Stimulated activated CD4-positive, alpha-beta T cell treated with anti-CD3 and anti-CD28 coated beads, TNF-alpha, amount 100 ng/mL, for 48 hours (primary cell): Measurements from ENCODE around the gene STARD3NL.

Experiments
- DNase-seq, 3 donors: peaks; one replicate each; pipeline ENCODE4 v3.0.0-alpha.2; 2020; ENCODE audit warnings: low read depth in 3 of 3

STARD3NL gene

DNA sequence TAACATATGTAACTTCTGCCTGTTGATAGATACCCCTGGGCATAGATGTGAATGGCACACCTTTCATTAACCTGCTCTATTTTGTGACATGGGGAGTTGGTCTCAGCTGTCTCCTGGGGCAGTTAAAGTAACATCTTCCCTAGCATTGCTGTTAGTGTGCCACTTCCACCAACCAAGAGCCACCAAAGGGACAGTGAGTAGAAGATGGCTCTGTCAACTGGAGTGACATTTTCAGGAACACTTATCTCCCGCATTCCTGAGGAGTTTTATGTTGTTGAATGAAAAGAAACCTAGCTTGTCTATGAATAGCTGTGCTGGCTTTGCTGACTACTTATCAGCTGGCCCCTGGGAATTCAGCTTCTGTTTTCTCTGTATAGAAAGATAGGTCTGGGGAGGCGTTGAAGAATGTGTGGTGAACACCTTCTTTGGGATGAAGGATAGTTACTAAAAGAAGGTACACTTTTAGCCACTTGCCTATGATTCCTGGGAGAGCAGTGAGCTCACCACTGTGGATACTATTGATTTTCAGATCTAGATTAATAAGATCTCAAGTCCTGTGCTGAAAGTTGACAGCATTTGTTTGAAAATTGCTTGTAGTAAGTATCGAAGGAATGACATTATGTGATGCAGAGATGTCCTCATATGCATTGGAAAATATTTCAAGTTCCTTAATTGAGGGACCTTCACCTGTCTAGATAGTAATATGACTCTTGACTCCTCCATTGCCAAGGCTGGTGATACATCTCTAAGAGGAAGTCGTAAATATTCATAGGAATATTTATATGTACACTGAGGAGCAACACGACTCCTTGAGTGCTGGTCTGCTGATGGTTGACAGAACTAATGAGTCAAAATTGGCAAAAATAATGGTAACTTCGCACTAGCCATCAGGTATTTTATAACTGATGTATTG is 7.6 kb downstream of the STARD3NL start:
- DNase-seq, result no peak

- DNase-seq, result no peak
Measured at GRCh38 chr7:38186593-38187314, 8.7 kb downstream of the STARD3NL start.

DNA sequence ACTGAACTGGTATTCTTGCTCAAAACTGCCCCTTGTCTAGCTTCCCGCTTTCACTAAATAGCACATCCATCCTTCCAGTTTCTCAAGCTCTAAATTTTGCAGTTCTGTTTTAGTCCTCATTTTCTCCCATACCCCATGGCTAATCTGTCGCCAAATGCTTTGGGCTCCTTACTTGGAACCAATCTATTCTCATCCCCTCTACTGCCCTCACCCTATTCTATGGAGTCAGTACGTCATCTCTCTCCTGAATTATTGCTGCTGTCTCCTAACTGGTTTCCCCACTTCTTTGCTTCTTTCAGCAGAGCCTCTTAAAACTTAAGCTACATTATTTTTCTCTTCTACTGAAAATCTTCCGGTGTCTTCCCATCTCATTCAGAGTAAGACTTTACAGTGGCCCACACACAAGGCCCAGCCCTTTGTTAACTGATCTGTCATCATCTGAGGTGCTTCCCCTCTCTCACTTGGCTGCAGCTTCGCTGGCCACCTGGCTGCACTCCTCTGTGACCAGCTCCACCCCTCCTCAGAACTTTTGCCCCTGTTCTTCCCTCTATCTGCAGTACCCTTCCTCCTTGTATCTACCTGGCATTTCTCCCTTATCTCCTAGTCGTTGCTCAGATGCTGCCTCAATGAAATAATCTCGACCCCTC is 9.9 kb downstream of the STARD3NL start:
- DNase-seq, result no peak

DNA sequence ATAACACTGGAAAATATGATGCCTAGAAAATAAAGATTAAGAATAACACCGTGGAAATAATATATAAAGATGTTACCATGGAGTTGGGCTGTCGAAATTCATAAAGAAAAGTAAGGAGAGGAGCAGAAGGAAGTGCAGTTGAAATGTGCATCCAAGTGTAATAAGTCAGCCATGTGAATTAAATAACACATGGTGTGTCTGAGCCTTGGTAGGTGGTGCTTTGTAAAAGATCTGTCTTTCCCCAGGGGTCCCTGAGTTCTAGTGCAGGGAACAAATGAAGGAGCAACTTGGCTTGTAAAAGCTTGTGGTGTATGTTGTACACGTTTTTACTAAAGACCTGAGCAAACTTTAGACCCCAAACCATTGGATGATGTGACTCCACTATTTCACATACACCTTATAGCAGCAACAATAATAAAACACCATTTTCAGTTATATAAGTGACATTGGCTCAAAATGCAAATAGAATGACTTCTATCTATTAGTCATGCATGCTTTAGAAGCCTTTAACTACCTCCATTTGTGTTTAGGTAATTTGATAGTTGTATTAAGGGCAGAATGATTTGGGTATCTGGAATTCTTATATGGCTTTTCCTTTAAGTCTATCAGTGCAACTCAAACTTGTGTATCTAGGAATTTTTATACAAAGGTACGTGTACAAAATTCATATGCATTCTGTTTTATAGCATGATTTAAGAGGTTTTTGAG is 11.3 kb downstream of the STARD3NL start:
- no peak for DNase-seq

- no peak for DNase-seq
Measured at GRCh38 chr7:38190011-38190410, 12.0 kb downstream of the STARD3NL start.

GRCh38 chr7:38191791-38192190 is 13.7 kb downstream of the STARD3NL start:
- DNase-seq, result no peak

- DNase-seq, result no peak
Measured at GRCh38 chr7:38192327-38192726, 14.3 kb downstream of the STARD3NL start.

DNA sequence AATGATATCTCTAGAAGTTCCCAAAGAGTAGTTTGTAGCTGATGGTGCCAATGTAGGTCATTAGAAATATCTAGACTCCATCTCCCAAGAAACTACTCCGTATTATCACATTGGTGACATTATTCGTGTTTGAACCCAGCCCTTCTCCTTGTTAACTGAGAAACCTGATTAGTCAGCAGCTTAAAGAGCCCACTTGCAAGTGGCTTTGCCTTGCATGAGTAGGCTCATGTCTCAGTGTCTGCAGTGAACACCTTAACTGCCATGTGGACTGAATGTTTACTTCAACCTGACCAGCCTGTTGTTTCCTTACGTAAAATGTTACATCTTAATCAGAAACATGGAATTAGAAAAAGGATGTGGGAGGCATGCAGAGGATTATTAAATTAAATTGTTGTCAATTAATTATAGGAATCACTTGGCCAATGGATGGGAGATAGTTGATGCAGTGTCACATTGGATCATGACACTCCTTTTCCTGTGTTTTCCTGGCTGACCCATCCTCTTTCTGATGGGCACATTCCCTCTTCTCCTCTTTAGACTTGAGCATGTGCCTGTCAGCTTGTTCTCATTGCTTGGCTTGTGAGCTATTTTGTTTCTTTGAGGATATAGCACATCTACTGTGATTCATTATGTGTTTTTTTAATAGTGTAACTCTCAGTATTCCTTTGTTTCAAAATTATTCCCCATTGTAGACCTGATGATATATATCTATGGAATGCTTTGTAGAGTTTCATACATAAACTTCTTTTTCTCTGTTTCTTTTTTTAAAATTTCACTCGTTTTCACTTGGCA is 18.0 kb downstream of the STARD3NL start:
- no peak for DNase-seq

- DNase-seq, result no peak
Measured at GRCh38 chr7:38198366-38198765, 20.3 kb downstream of the STARD3NL start.

- DNase-seq, result no peak
Measured at GRCh38 chr7:38199154-38199553, 21.1 kb downstream of the STARD3NL start.

DNA sequence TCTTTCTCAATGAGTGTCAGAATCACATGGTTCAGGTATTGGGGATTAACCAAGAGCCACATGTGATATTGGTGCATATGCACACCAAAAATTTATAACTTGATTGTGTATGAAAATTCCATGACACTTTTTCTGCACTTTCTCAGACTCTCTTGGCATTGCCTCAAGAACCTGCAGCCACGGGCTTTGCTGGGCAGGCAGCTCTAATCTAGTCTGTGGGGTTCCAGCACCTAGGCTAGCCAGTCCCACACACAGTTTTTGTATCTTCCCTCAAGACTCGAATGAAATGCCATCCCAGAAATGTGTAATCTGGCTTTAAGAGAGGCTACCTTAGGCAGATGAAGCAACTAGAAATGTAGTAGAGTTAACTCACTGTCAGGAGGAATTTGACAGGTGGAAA is 21.7 kb downstream of the STARD3NL start:
- no peak for DNase-seq

DNA sequence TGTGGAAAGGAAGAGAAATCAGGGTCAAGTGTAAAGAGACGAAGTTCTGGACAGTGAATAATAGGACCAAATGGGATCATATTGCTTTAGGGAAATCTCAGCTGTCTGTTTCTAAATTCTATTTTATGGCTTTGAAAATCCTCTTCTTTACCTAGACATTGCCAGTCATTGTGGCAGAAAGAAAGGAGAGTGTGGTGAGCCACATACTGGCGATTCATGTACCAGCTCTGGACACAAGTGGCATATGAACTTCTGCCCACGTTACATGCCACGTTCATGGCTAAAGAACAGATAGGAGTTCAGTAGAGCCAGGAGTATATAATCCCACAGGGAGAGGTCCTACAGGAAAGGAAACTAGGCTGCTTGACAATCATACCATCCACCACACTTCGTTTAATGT is 28.0 kb downstream of the STARD3NL start:
- DNase-seq, result no peak

- DNase-seq, result no peak
Measured at GRCh38 chr7:38207843-38208242, 29.8 kb downstream of the STARD3NL start.

DNA sequence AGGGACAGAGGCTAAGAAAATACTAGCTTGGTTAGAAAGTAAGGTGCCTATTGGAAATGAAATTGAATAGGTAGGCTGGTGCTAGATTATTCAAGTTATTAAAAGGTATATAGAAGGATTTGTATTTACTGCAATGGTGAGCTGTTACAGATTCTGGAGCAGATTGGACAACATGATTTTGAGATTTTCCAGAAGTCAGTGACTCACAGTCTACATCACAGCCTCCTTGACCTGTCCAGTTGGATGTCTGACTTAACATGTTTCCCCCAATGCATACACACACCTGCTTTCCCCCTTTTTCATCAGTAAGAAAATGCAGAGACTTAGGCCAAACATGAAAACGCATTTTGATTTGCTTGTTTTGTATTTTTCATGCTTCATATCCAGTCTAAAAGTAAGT is 33.4 kb downstream of the STARD3NL start:
- no peak for DNase-seq

- no peak for DNase-seq
Measured at GRCh38 chr7:38211940-38212339, 33.9 kb downstream of the STARD3NL start.

DNA sequence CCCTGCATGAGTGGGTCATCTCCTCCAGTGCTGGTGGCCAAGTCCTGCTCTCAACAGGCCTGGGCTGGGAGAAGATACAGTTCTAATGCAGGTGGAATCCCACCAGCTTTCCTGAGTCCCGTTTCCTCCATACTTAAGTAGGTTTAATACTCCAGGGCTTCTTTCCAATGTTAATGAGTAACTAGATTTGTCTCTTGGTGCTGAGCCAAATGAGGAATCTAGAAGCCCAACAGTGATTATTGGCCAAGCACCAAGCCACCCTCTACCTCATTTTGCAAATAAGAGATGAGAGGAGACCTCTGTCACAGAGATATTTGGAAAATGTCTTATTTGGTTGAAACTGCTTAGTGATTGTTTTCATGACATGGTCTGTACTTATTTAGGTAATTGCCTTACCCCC is 37.1 kb downstream of the STARD3NL start:
- no peak for DNase-seq

- peak; percentile 52 to 61 (median 57) for DNase-seq
Measured at GRCh38 chr7:38215735-38216670, 38.0 kb downstream of the STARD3NL start.

- DNase-seq, result no peak
Measured at GRCh38 chr7:38217672-38218071, 39.6 kb downstream of the STARD3NL start.

DNA sequence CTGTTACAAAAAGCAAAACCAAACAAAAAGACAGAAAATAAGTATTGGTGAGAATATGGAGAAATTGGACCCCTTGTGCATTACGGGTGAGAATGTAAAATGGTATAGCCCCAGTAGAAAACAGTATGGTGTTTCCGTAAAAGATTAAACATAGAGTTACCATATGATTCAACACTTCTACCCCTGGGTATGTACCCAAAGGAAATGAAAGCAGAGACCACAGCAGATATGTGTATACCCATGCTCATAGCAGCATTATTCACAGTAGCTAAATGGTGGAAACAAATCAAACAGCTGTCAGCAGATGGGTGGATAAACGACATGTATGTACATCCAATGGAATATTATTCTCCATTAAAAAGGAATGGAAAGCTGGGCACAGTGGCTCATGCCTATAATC is 42.4 kb downstream of the STARD3NL start:
- no peak for DNase-seq
